Activated T-cell treated with anti-CD3 and anti-CD28 coated beads, Interleukin-2, amount 50 U/mL, for 4 hours (primary cell): Measurements from ENCODE around the gene FLOT2. TPM values are rescaled to one million over a fixed set of nuclear protein-coding genes. Genes with fewer than 3 reads are reported as not detected.
"Not testable (repeated sequence)": the region's sequence is repeated elsewhere in the genome, so short reads cannot be mapped to it uniquely, and the experiment has no call there.

Experiments used
- ATAC-seq, 2 donors: fragments of 200-7000 bp; cut with Tn5 transposase; one replicate each; pipeline ENCODE4 v1.10.0; 2021
- DNase-seq: peaks from one replicate; pipeline ENCODE4 v3.0.0-alpha.2; 2020
- H3K27me3 Mint-ChIP-seq: one replicate; pipeline ENCODE4 v1.8.0; 2021; ENCODE audit warnings: low read depth, mixed read lengths
- H3K36me3 Mint-ChIP-seq: one replicate; pipeline ENCODE4 v1.8.0; 2022; ENCODE audit warnings: mixed read lengths; ENCODE audit not compliant: insufficient read depth
- H3K4me1 Mint-ChIP-seq: one replicate; pipeline ENCODE4 v1.8.0; 2021; ENCODE audit warnings: low read depth, mixed read lengths
- H3K4me3 Mint-ChIP-seq: one replicate; pipeline ENCODE4 v1.8.0; 2021; ENCODE audit warnings: mild to moderate bottlenecking, moderate library complexity, mixed read lengths
- H3K9me3 Mint-ChIP-seq: one replicate; pipeline ENCODE4 v1.8.0; 2021; ENCODE audit warnings: mixed read lengths
- total RNA-seq, 3 donors: library from RNA; stranded (reverse); gene quantifications; one replicate each; pipeline ENCODE4 v1.2.1, GENCODE V29; 2021

FLOT2 gene
- total RNA-seq, 3 donors from 2014 or later, result 48.3 to 62.9 (median 59.3) TPM

- Mint-ChIP-seq H3K9me3 (no peaks in the 10 kb centered on the region), H3K4me3 (peak within 1 kb of the TSS; percentile 99), H3K27me3 (no peaks in the 10 kb centered on the region), H3K4me1 (peaks cover 24% of the 10 kb centered on the region), H3K36me3 (peaks cover 6% of the 10 kb centered on the region)
- ATAC-seq, result peak; percentile 99 to 100
- DNase-seq, result peak; percentile 76
Measured at GRCh38 chr17:28842282-28843012, 55.1 kb downstream of the FLOT2 start, which contains the start of gene FAM222B. Gene FAM222B (minus strand): TSS chr17:28842790. CDS start chr17:28766667, 76,123 bp downstream.

DNA sequence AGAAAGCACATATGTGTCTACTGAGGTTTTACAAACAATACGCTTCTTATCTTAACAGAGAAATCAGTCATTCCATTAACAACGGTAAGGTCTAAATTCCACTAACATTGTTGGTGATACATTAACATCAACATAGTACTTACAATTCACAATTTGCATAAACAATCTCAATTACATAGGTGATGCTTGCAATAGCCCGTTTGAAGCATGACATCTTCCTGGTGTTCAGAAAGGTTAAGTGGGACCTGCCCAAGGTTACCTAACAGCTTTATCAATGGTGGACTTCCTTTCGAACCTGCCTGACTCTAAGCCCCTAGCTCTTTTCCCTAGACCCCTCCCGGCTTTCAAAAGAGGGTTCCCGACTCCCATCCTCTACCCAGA, 55.6 kb downstream of the FLOT2 start:
- peaks cover 24% of the 10 kb centered on the region for H3K4me1 Mint-ChIP-seq
- H3K4me3 Mint-ChIP-seq, result peak overlapping the region; percentile 99
- DNase-seq, result no peak
- peaks cover 6% of the 10 kb centered on the region for H3K36me3 Mint-ChIP-seq
- ATAC-seq, result peak; percentile 6 to 15
- no peaks in the 10 kb centered on the region for H3K27me3 Mint-ChIP-seq
- H3K9me3 Mint-ChIP-seq, result no peaks in the 10 kb centered on the region

DNA sequence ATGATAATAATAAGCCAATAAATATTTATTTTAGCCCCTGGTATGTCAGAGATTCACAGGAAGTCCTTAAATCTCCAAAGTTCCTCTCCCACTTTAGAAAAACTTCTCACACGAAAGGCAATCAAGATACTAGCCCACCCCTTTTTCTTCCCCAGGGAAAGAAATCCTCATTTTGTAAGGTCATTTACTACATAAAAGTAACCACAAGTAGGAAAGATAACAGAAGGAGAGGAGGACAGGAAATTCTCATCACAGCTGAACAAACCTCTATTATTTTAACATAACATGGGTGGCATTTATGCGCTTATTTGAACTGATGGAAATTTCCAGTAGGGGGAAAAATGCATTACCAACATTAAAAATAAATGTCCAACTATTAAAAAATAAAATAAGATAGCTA, 58.3 kb downstream of the FLOT2 start:
- Mint-ChIP-seq H3K27me3 (no peaks in the 10 kb centered on the region), H3K36me3 (peaks cover 9% of the 10 kb centered on the region), H3K4me3 (no peak overlapping the region), H3K9me3 (no peaks in the 10 kb centered on the region), H3K4me1 (peaks cover 30% of the 10 kb centered on the region)
- ATAC-seq (no peak), DNase-seq (no peak)

GRCh38 chr17:28836541-28836940, 61.0 kb downstream of the FLOT2 start:
- not testable (repeated sequence) for H3K9me3 Mint-ChIP-seq, H3K4me3 Mint-ChIP-seq, ATAC-seq, H3K27me3 Mint-ChIP-seq, DNase-seq
- peaks cover 15% of the 10 kb centered on the region for H3K36me3 Mint-ChIP-seq
- peaks cover 26% of the 10 kb centered on the region for H3K4me1 Mint-ChIP-seq

DNA sequence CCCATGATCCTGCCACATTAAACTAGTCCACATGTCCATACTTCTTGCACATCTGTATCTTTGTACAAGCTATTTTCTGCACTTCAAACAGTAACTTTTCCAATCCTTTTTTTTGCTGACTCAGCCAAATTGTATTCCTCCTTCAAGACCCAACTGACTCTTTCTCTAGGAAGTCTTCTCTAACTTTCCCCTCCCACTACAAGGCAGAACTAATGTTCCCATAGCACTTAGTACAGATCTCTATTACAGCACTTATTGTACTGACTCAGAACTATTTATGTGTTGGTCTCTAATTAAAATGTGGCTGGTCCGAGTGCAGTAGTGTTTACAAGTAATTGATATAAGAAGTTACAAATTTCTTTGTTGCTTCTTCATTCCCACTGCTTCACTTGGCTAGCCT, 63.1 kb downstream of the FLOT2 start:
- ATAC-seq (no peak), DNase-seq (no peak)
- peaks cover 17% of the 10 kb centered on the region for H3K36me3 Mint-ChIP-seq
- H3K27me3 Mint-ChIP-seq, result no peaks in the 10 kb centered on the region
- H3K4me1 Mint-ChIP-seq, result peaks cover 15% of the 10 kb centered on the region
- no peak overlapping the region for H3K4me3 Mint-ChIP-seq
- H3K9me3 Mint-ChIP-seq, result no peaks in the 10 kb centered on the region

Other genes starting within 250 kb of the FLOT2 start
- gene SDF2, start 235.8 kb downstream of the FLOT2 start, total RNA-seq, result 10 to 100 TPM; 42.8 to 46.6 (median 45.4) TPM
- 100 to 1,000 TPM in 1 of 3 donors, 10 to 100 TPM in 2; 88.5 to 105 (median 98.3) TPM for gene SUPT6H, start 235.5 kb downstream of the FLOT2 start, total RNA-seq
- 1 to 10 TPM in 2 of 3 donors, under 1 TPM in 1; 0.83 to 1.2 (median 1.1) TPM for gene PROCA1, start 185.8 kb downstream of the FLOT2 start, total RNA-seq
- gene RAB34, start 179.9 kb downstream of the FLOT2 start, total RNA-seq, result 100 to 1,000 TPM in 1 of 3 donors, 10 to 100 TPM in 2; 11.3 to 100 (median 14.1) TPM
- gene RPL23A, start 177.7 kb downstream of the FLOT2 start, total RNA-seq, result 1,000 to 10,000 TPM; 2,218 to 2,392 (median 2,312) TPM
- gene TLCD1, start 171.5 kb downstream of the FLOT2 start, total RNA-seq, result 10 to 100 TPM; 20.8 to 28.5 (median 23.8) TPM
- 1 to 10 TPM; 5.8 to 7.7 (median 7.6) TPM for gene NEK8, start 168.9 kb downstream of the FLOT2 start, total RNA-seq
- gene TRAF4, start 153.7 kb downstream of the FLOT2 start, total RNA-seq, result 100 to 1,000 TPM; 221 to 247 (median 229) TPM
- 10 to 100 TPM; 23.5 to 26.4 (median 24.9) TPM for gene FAM222B, start 54.9 kb downstream of the FLOT2 start, total RNA-seq
- gene ERAL1, start 42.7 kb downstream of the FLOT2 start, total RNA-seq, result 10 to 100 TPM; 79.8 to 81.3 (median 80.8) TPM
- gene DHRS13, start 5.3 kb upstream of the FLOT2 start, total RNA-seq, result 10 to 100 TPM; 20.7 to 24.5 (median 21.8) TPM
- gene PHF12, start 53.8 kb upstream of the FLOT2 start, total RNA-seq, result 10 to 100 TPM; 45.2 to 48.6 (median 47.8) TPM
- gene SEZ6, start 108.3 kb upstream of the FLOT2 start, total RNA-seq, result not detected
- 1 to 10 TPM; 1.2 to 1.7 (median 1.5) TPM for gene PIPOX, start 145.4 kb upstream of the FLOT2 start, total RNA-seq